H1 (cell line): ENCODE results near the gene XKR8. TPM values are rescaled to one million over a fixed set of nuclear protein-coding genes. Genes with fewer than 3 reads are reported as not detected.

ENCODE experiments used
- CTCF ChIA-PET: fragments of 300-600 bp; sonication (Branson Sonifier 250); formaldehyde crosslinking; loops from one replicate; lab custom pipeline; 2021; ENCODE audit not compliant: partially characterized antibody; lab: Charles Lee
- POLR2A ChIA-PET: fragments of 300-600 bp; sonication (Branson Sonifier 250); formaldehyde crosslinking; loops from one replicate; lab custom pipeline; 2021; ENCODE audit warnings: inconsistent platforms; ENCODE audit not compliant: partially characterized antibody; lab: Charles Lee
- DNase-seq, 2 experiments: peaks; one replicate each; pipeline versions ENCODE4 v3.0.0 to v3.0.0-alpha.2; 2010 to 2022; ENCODE audit warnings: low spot score in 2 of 2, low read depth in 1 of 2, mixed read lengths in 1 of 2
- FAIRE-seq: peaks from 2 replicates; lab custom pipeline; 2011; peaks lifted over from hg19 to GRCh38; lab: Jason Lieb, UNC
- H2AFZ ChIP-seq: 2 replicates; pipeline ENCODE4 v1.8.1; 2012; ENCODE audit warnings: low read length, inconsistent platforms
- H2AK5ac ChIP-seq: 2 replicates; pipeline ENCODE4 v1.6.1; 2013; ENCODE audit warnings: low read depth, low read length
- H2BK120ac ChIP-seq: replicated peaks from 2 replicates; pipeline ENCODE3; 2013; ENCODE audit warnings: low read depth, low read length, inconsistent platforms
- H2BK12ac ChIP-seq: 2 replicates; pipeline ENCODE4 v1.6.1; 2013; ENCODE audit warnings: low read depth, low read length
- H2BK15ac ChIP-seq: 2 replicates; pipeline ENCODE4 v1.6.1; 2013; ENCODE audit warnings: low read length
- H2BK20ac ChIP-seq: 2 replicates; pipeline ENCODE4 v1.6.1; 2013; ENCODE audit warnings: low read length
- H2BK5ac ChIP-seq: 2 replicates; pipeline ENCODE4 v1.6.1; 2013; ENCODE audit warnings: low read depth, low read length
- H3K14ac ChIP-seq: 2 replicates; pipeline ENCODE4 v1.6.1; 2013; ENCODE audit warnings: inconsistent platforms; ENCODE audit not compliant: insufficient read length
- H3K18ac ChIP-seq: 2 replicates; pipeline ENCODE4 v1.6.1; 2013; ENCODE audit warnings: low read length; ENCODE audit errors: extremely low read depth
- H3K23ac ChIP-seq: 2 replicates; pipeline ENCODE4 v1.6.1; 2013; ENCODE audit warnings: inconsistent platforms; ENCODE audit not compliant: insufficient read length
- H3K23me2 ChIP-seq: 2 replicates; pipeline ENCODE4 v1.6.1; 2013; ENCODE audit warnings: low read depth, low read length
- H3K27ac ChIP-seq: 2 replicates; pipeline ENCODE4 v1.6.1; 2011; ENCODE audit warnings: low read depth, low read length, inconsistent platforms
- H3K27me3 ChIP-seq, 4 experiments: replicated peaks in 1 of 4; 1 replicate in 1 of 4; 2 replicates in 3 of 4; pipeline versions ENCODE4 v1.6.1 to v1.8.1; 2011 to 2013; ENCODE audit warnings: low read length in 3 of 4, mild to moderate bottlenecking in 3 of 4, inconsistent platforms in 2 of 4, mixed read lengths in 2 of 4, moderate library complexity in 1 of 4; ENCODE audit not compliant: control insufficient read depth in 3 of 4, insufficient read depth in 3 of 4; ENCODE audit errors: extremely low read depth in 1 of 4
- H3K36me3 ChIP-seq, 4 experiments: 2 replicates each; pipeline versions ENCODE4 v1.6.1 to v1.8.1; 2011 to 2013; ENCODE audit warnings: mild to moderate bottlenecking in 4 of 4, low read length in 3 of 4, moderate library complexity in 2 of 4, control low read depth in 1 of 4, inconsistent platforms in 1 of 4; ENCODE audit not compliant: insufficient read depth in 4 of 4, control insufficient read depth in 2 of 4
- H3K4ac ChIP-seq: replicated peaks from 2 replicates; pipeline ENCODE3; 2013; ENCODE audit warnings: low read length, low read depth, mixed read lengths, inconsistent platforms; ENCODE audit not compliant: insufficient read length
- H3K4me1 ChIP-seq, 4 experiments: replicated peaks in 1 of 4; 1 replicate in 1 of 4; 2 replicates in 3 of 4; pipeline versions ENCODE4 v1.6.1 to v1.8.1; 2011 to 2013; ENCODE audit warnings: low read length in 3 of 4, inconsistent platforms in 2 of 4, mixed read lengths in 1 of 4; ENCODE audit not compliant: insufficient read depth in 4 of 4, control insufficient read depth in 3 of 4
- H3K4me2 ChIP-seq, 2 experiments: 2 replicates each; pipeline versions ENCODE4 v1.6.1 to v1.8.1; 2011 to 2013; ENCODE audit warnings: low read depth in 2 of 2, low read length in 2 of 2, control low read depth in 1 of 2, inconsistent platforms in 1 of 2, mild to moderate bottlenecking in 1 of 2; ENCODE audit not compliant: insufficient read depth in 1 of 2
- H3K4me3 ChIP-seq, 4 experiments: fragments of 200-600, 300-600 bp in 1 of 4; sonication (generic), shearing (Covaris generic), sonication (Bioruptor Twin) in 1 of 4; 2 replicates each; pipeline versions ENCODE4 v1.5.1 to v1.8.1; 2011 to 2016; ENCODE audit warnings: low read length in 4 of 4, low read depth in 3 of 4, control low read depth in 2 of 4, inconsistent platforms in 2 of 4, mild to moderate bottlenecking in 2 of 4, mixed read lengths in 1 of 4, moderate library complexity in 1 of 4; ENCODE audit not compliant: insufficient read depth in 2 of 4; ENCODE audit errors: extremely low read depth in 1 of 4
- H3K56ac ChIP-seq: replicated peaks from 2 replicates; pipeline ENCODE3; 2013; ENCODE audit warnings: low read depth, mild to moderate bottlenecking, mixed read lengths, low read length, inconsistent platforms; ENCODE audit not compliant: insufficient read length
- H3K79me1 ChIP-seq: 2 replicates; pipeline ENCODE4 v1.6.1; 2013; ENCODE audit warnings: low read depth, low read length, control low read depth
- H3K79me2 ChIP-seq, 2 experiments: 2 replicates each; pipeline versions ENCODE4 v1.6.1 to v1.8.1; 2012 to 2013; ENCODE audit warnings: low read length in 2 of 2, mild to moderate bottlenecking in 2 of 2, inconsistent platforms in 1 of 2; ENCODE audit not compliant: insufficient read depth in 2 of 2, control insufficient read depth in 1 of 2
- H3K9ac ChIP-seq, 4 experiments: replicated peaks in 1 of 4; 1 replicate in 1 of 4; 2 replicates in 3 of 4; pipeline versions ENCODE4 v1.6.1 to v1.8.1; 2011 to 2013; ENCODE audit warnings: low read depth in 3 of 4, low read length in 3 of 4, control low read depth in 2 of 4, mild to moderate bottlenecking in 2 of 4, moderate library complexity in 2 of 4, inconsistent platforms in 1 of 4; ENCODE audit errors: extremely low read depth in 1 of 4
- H3K9me3 ChIP-seq, 2 experiments: 2 replicates each; pipeline versions ENCODE4 v1.6.1 to v1.8.1; 2012 to 2013; ENCODE audit warnings: mild to moderate bottlenecking in 2 of 2, moderate library complexity in 2 of 2, control low read depth in 1 of 2, inconsistent platforms in 1 of 2, low read depth in 1 of 2, low read length in 1 of 2, mixed read lengths in 1 of 2; ENCODE audit not compliant: insufficient read depth in 2 of 2
- H4K20me1 ChIP-seq, 2 experiments: replicated peaks in 1 of 2; 2 replicates each; pipeline versions ENCODE3 to v1.8.1; 2011 to 2013; ENCODE audit warnings: inconsistent platforms in 2 of 2, low read length in 2 of 2, mild to moderate bottlenecking in 1 of 2; ENCODE audit not compliant: insufficient read depth in 2 of 2, control insufficient read depth in 1 of 2
- H4K5ac ChIP-seq: 2 replicates; pipeline ENCODE4 v1.6.1; 2013; ENCODE audit warnings: low read length, low read depth, mixed read lengths, inconsistent platforms; ENCODE audit not compliant: insufficient read length
- H4K8ac ChIP-seq: 2 replicates; pipeline ENCODE4 v1.8.0; 2013; ENCODE audit warnings: mild to moderate bottlenecking, moderate library complexity, low read length, inconsistent platforms; ENCODE audit not compliant: insufficient read depth; ENCODE audit errors: extremely low read depth
- H4K91ac ChIP-seq: replicated peaks from 2 replicates; pipeline ENCODE3; 2013; ENCODE audit warnings: low read length, mixed read lengths, inconsistent platforms; ENCODE audit not compliant: insufficient read length
- ASH2L ChIP-seq: fragments of 200-600, 300-600 bp; sonication (generic); IDR thresholded peaks from one replicate; pipeline ENCODE4 v1.7.1; 2017; ENCODE audit warnings: low read length
- BRCA1 ChIP-seq: IDR thresholded peaks from 2 replicates; pipeline ENCODE4 v1.6.1; 2012; ENCODE audit warnings: low read depth, low read length, improper control_type of control experiment
- CHD1 ChIP-seq: IDR thresholded peaks from 2 replicates; pipeline ENCODE4 v1.6.1; 2012; ENCODE audit warnings: low read depth, low read length, improper control_type of control experiment
- CTBP2 ChIP-seq: IDR thresholded peaks from 2 replicates; pipeline ENCODE4 v1.7.0; 2011; ENCODE audit warnings: borderline replicate concordance, mild to moderate bottlenecking, moderate library complexity, mixed read lengths, low read length; ENCODE audit not compliant: insufficient read depth, insufficient read length
- E2F6 ChIP-seq: IDR thresholded peaks from 2 replicates; pipeline ENCODE4 v1.6.1; 2012; ENCODE audit warnings: inconsistent platforms
- EZH2 ChIP-seq: fragments of 200-600 bp; sonication (generic); IDR thresholded peaks from 2 replicates; pipeline ENCODE4 v1.7.1; 2012; ENCODE audit warnings: low read depth, mild to moderate bottlenecking, moderate library complexity, low read length, inconsistent platforms; ENCODE audit not compliant: severe bottlenecking
- FOSL1 ChIP-seq: IDR thresholded peaks from 2 replicates; pipeline ENCODE4 v1.6.1; 2011; ENCODE audit warnings: mild to moderate bottlenecking, low read depth, low read length, moderate library complexity; ENCODE audit not compliant: insufficient read depth
- NANOG ChIP-seq: IDR thresholded peaks from 2 replicates; pipeline ENCODE4 v1.6.1; 2011; ENCODE audit warnings: low read length, low read depth, mild to moderate bottlenecking, inconsistent platforms; ENCODE audit not compliant: insufficient read depth, poor library complexity, severe bottlenecking
- RAD21 ChIP-seq, 2 experiments: IDR thresholded peaks in 1 of 2; conservative IDR thresholded peaks in 1 of 2; 2 replicates each; pipeline ENCODE4 v1.6.1; 2011; ENCODE audit warnings: low read depth in 2 of 2, low read length in 2 of 2, improper control_type of control experiment in 1 of 2, inconsistent platforms in 1 of 2, mild to moderate bottlenecking in 1 of 2, moderate library complexity in 1 of 2
- SIRT6 ChIP-seq: IDR thresholded peaks from one replicate; pipeline ENCODE4 v1.7.1; 2012; ENCODE audit warnings: low read length, inconsistent platforms
- SIX5 ChIP-seq: IDR thresholded peaks from 2 replicates; pipeline ENCODE4 v1.6.1; 2011; ENCODE audit warnings: mild to moderate bottlenecking, low read depth, low read length
- SP1 ChIP-seq: IDR thresholded peaks from 2 replicates; pipeline ENCODE4 v1.6.1; 2011; ENCODE audit warnings: low read depth, low read length
- TAF7 ChIP-seq: optimal IDR thresholded peaks from 2 replicates; pipeline ENCODE3; 2011; ENCODE audit warnings: low read depth, mild to moderate bottlenecking, inconsistent platforms, low read length, moderate library complexity, borderline replicate concordance
- WGBS, 2 experiments: shearing (Covaris generic) in 1 of 2; methylation state at CpG; one replicate each; pipeline versions ENCODE4 v1.1.6 to v1.1.7; 2013 to 2015; ENCODE audit warnings: low lambda C conversion rate in 2 of 2, mixed read lengths in 2 of 2, inconsistent platforms in 1 of 2, low coverage in 1 of 2, missing lambda C conversion rate in 1 of 2; ENCODE audit not compliant: insufficient replicate concordance in 2 of 2, insufficient coverage in 1 of 2, insufficient read length in 1 of 2; ENCODE audit errors: extremely low coverage in 1 of 2, missing lambda C conversion rate in 1 of 2; 5-methylcytosine and 5-hydroxymethylcytosine counted together
- polyA plus RNA-seq, 7 experiments: library from polyadenylated mRNA; depleted of rRNA in 3 of 7; stranded (reverse) in 5 of 7; unstranded in 2 of 7; fragments of >200 nt in 5 of 7; fragments of 200-250 nt in 2 of 7; gene quantifications; 1 replicate in 5 of 7; 2 replicates in 1 of 7; 4 replicates in 1 of 7; pipeline versions ENCODE4 v1.2.1 to v1.2.3, GENCODE V29; 2011 to 2013; ENCODE audit warnings: missing spikeins in 2 of 7, mixed read lengths in 2 of 7
- total RNA-seq: library from RNA; stranded (reverse); fragmentation: NEBNext Ultra II Directional; extraction: Animal tissue kit (Norgen Biotek cat#: 25700); gene quantifications from 2 replicates; pipeline ENCODE4 v1.2.1, GENCODE V29; 2021

XKR8 gene
- total and polyA plus RNA-seq, 2 of the 8 experiments (the other 6 are each of a cell fraction or from before 2014, with no cell fraction given) = 14.2 to 16.3 TPM

GRCh38 chr1:27958513-27958912 lies 1.3 kb upstream of the XKR8 start:
- H4K8ac ChIP-seq = no peak overlapping the region; the same call in 1 of the 2 replicates
- no peak for TF ChIP-seq SIX5
- TF ChIP-seq ASH2L = no peak
- no peak for TF ChIP-seq CTBP2
- no peak for TF ChIP-seq BRCA1
- TF ChIP-seq EZH2 = no peak
- no peak for TF ChIP-seq SP1
- TF ChIP-seq TAF7 = no peak
- no peak for TF ChIP-seq FOSL1
- no peak for TF ChIP-seq NANOG
- no peak for TF ChIP-seq CHD1
- TF ChIP-seq RAD21 (IDR thresholded peaks at IDR 0.05 in 1 of 2, conservative IDR thresholded peaks at IDR 0.05 in 1 of 2; ENCODE audit: low read depth in 2 of 2, low read length in 2 of 2) = no peak
- TF ChIP-seq SIRT6 = no peak
- TF ChIP-seq E2F6 = no peak

More at GRCh38 chr1:27958513-27958912, 1.3 kb upstream of the XKR8 start:
- Histone ChIP-seq H3K36me3 (peaks cover 9 to 40% (median 21%) of the 10 kb centered on the region in 4 experiments), H2AFZ (no peak overlapping the region), H4K20me1 (peaks cover 0 to 5% of the 10 kb centered on the region in 2 experiments), H2BK12ac (no peak overlapping the region), H3K4ac (no peak overlapping the region), H3K4me2 (peak overlapping the region in 1 of 2 experiments; percentile 43; a peak in 2 of 4 replicates), H2BK5ac (no peak overlapping the region), H3K9ac (no peak overlapping the region), H3K18ac (peak overlapping the region; percentile 48; the same call in 1 of the 2 replicates), H3K56ac (no peak overlapping the region), H2BK15ac (no peak overlapping the region), H2AK5ac (no peak overlapping the region), H3K79me1 (no peaks in the 10 kb centered on the region), H3K79me2 (no peaks in the 10 kb centered on the region), H3K27ac (no peak overlapping the region), H2BK120ac (no peak overlapping the region), H3K4me1 (peaks cover 0 to 11% (median 8%) of the 10 kb centered on the region in 4 experiments; a peak in 6 of 7 replicates), H4K5ac (no peak overlapping the region), H3K23ac (no peak overlapping the region), H2BK20ac (no peak overlapping the region), H3K9me3 (no peaks in the 10 kb centered on the region), H3K27me3 (no peaks in the 10 kb centered on the region), H3K23me2 (peaks cover 11% of the 10 kb centered on the region), H3K4me3 (no peak overlapping the region), H4K91ac (no peak overlapping the region), H3K14ac (no peak overlapping the region)
- no peak for DNase-seq
- CTCF ChIA-PET = interaction anchor here (1.7 to 6.4 kb wide), 3 partner anchors 9 to 186 kb away, joined by 3 to 46 read pairs (median 11); partner anchors contain the start of gene STX12
- POLR2A ChIA-PET = interaction anchor here (1.0 to 3.0 kb wide), 8 partner anchors 9 to 130 kb away, joined by 3 to 18 read pairs (median 4); partner anchors contain the start of gene EYA3
- 93% methylated on average over 26 of the region's 26 CpGs; no CpG with 5 or more reads in 1 of the 2 experiments for WGBS, 2 experiments
- FAIRE-seq = no peak
